Measurements from ENCODE around the gene CHRNB4. TPM values are rescaled to one million over a fixed set of nuclear protein-coding genes. Genes with fewer than 3 reads are reported as not detected.
"Not testable (repeated sequence)": the region's sequence is repeated elsewhere in the genome, so short reads cannot be mapped to it uniquely, and the experiment has no call there.

CHRNB4 gene
- total RNA-seq, 1 donor from 2014 or later = not detected

DNA sequence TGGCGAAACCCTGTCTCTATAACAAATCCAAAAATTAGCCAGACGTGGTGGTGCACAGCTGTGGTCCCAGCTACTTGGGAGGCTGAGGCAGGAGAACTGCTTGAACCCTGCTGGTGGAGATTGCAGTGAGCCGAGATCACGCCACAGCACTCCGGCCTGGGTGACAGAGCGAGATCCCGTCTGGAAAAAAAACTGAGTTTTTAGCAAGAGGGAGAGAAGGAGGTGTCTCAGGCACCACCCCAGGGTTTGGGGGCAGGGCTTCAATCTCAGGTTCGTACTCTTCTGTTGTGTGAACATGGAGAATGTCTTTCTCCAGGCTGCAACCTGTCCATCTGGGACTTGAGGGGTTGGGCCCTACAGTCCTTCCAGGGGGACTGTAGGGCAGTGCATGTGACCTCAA, 22.9 kb downstream of the CHRNB4 start:
- intact Hi-C loops (cut with micrococcal nuclease) = loop anchor here (1.0 kb wide), 2 partner anchors 91 to 133 kb away; no protein-coding TSS in a partner anchor

DNA sequence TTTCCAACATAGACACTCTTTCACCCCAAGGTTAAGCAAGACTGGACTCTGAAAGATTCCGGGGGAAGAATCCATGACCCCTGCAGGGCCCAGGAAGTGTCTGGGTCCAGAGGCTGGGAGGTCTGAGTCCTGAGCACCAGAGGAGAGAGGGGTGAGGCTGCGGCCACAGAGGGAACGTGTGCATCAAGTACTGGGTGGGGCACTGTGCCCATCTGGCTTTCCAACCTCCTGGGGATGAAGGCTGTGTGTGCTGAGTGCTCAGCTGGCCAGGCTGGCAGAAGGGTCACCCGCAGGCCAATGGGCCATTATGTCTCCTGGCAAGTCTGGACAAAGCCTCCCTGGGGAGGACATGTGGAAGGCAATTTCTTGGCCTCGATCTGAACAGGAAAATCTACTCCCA, 23.5 kb downstream of the CHRNB4 start:
- intact Hi-C loops (cut with micrococcal nuclease) = no loop called here

DNA sequence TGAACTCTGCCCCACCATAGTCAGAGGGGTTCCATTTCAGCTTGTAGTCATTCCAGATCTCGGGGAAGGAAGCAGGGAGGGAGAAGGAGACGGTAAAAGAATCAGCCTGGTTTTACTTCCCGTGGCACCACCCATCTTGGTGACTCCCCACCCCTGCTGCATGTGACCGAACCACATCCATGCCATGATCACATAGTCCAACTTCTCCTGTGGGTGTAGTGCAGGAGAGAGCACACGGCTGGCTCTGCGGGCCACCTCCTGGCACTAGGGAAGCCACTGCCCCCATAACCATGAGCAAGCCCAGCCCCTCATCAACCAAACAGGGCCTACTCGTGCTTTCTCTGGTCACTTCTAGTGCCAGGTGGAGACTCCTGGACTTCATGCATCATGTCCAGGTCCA, 23.9 kb downstream of the CHRNB4 start:
- intact Hi-C loops (cut with micrococcal nuclease) = no loop called here

DNA sequence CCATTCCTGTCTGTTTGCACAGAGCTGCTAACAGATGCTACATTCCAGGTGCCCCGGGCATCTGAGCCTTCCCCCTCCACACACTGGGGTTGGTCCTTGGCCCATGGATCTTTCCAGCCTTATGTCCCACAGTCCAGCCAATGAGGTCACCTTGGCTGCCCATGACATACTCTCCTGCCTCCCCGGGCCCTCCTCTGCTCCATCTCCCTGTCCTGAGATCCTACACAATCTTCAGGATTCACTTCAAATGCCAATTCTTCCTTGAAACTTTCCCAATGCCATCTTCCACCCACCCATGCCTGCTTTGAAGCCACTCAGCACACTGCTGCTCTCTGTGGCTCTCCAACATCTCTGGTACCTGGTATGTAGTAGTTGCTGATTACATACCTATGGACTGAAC, 24.5 kb downstream of the CHRNB4 start:
- intact Hi-C loops (cut with micrococcal nuclease) = no loop called here

DNA sequence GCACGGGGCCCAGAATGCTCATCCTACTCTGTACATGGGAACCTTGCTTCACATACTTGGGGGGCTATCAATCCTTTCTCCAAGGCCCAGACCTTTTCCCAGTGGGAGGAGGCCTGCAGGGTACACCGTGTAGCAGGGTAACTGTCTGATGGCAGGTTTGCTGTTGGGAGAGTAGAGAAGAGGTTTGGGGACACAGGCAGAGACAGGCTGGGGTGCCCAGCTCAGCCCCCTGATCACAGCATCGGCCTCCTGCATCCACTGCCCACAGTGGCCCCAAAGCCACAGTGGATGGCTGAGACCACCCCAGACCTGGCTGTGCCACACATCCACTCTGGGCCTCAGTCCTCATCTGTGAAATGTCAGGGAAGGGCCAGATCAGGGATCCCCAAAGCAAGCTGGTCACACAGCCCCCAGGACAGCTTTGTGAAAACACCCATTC, 25.8 kb downstream of the CHRNB4 start:
- intact Hi-C loops (cut with micrococcal nuclease) = no loop called here

DNA sequence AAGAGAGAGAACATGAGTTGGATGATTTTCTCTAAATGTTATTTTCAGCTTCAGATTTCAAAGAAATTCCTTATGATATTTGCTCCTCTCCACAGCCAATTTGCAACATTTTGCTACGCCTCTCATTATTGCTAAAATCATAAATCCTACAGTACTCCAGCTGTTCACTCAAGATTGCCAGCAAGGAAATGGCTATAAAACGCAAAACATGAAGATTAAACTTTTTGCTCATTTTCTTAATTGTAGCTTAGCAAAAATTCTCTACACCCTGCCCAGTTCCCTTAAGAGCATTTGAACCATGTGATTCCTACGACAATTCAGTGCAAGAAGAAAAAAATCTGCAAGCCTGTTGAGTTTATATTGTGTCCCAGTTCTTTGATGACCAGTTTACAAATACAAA, 27.0 kb downstream of the CHRNB4 start:
- intact Hi-C loops (cut with micrococcal nuclease) = no loop called here

DNA sequence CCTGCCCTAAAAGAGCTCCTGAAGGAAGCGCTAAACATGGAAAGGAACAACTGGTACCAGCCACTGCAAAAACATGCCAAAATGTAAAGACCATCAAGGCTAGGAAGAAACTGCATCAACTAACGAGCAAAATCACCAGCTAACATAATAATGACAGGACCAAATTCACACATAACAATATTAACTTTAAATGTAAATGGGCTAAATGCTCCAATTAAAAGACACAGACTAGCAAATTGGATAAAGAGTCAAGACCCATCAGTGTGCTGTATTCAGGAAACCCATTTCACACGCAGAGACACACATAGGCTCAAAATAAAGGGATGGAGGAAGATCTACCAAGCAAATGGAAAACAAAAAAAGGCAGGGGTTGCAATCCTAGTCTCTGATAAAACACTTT, 31.5 kb downstream of the CHRNB4 start:
- intact Hi-C loops (cut with micrococcal nuclease) = not testable (repeated sequence)

DNA sequence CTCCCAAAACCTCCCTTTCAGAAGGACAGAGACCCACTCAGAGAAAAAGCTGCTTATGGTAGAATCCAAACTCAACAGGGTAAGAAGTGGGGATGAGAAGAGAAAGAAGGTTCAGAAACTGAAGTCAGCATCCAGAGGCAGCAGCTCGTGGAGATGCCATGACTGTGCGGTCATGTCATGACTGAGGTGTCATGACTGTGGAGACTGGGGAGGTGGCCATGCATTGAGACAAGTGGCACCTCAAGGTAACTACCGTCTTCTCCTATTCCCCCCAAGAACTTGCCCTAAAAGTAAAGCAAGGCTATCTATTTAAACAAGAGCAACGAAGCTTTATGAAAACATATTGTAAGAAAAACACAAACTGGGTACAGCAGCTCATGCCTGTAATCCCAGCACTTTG, 35.3 kb downstream of the CHRNB4 start:
- intact Hi-C loops (cut with micrococcal nuclease) = no loop called here

DNA sequence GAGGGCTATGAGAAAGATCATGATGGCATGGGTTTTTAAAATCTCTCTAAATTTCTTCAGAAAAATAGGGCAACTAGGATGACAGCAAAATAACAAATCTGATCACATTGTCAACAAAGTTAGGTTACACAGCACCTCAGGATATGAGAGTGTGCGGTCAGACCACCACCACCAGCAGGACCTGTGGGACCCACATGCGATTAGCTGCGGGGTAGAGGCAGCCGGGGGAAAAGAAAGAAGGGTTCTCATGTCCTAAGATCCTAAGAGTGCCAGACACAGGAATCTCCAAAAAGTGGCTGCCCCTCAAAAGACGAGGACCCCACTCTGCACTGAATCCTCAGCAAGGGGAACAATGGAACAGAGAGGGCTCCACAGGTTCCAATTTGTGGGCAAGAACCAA, 35.8 kb downstream of the CHRNB4 start:
- intact Hi-C loops (cut with micrococcal nuclease) = no loop called here

DNA sequence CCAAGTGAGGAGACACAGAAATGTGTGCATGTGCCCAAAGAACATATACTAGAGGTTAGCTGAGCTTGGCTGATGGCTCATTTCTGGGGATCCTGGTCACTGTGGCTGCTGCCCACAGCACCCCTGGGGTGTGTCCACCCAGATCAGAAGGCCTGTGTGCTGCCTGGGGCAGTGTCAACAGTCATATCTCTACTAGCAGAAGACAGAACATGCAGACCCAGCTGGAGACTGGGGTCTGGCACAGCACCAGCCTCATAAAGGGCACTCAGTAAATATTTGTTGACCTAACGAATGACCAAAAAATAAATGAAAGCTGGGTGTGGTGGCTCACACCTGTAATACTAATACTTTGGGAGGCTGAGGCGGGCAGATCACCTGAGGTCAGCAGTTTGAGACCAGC, 36.6 kb downstream of the CHRNB4 start:
- intact Hi-C loops (cut with micrococcal nuclease) = no loop called here

DNA sequence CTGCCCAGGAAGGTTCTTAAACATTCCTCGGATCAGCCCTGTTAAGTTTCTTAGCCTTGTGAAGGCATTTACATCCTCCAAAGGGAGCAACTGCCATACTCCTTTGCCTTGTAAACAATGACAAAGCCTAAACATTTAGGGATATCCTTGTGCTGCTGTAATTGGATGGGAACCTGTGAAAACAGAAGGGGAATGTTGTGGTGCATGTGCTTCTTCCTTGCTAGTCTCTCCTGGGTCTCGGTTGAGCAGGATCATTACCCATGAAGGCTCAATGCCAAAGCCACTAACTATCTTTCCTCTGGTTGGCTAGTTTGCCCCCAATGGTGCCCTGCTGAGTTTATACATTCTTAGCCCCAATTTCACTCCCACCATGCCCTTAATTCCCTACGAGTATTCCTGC, 37.5 kb downstream of the CHRNB4 start:
- intact Hi-C loops (cut with micrococcal nuclease) = no loop called here

DNA sequence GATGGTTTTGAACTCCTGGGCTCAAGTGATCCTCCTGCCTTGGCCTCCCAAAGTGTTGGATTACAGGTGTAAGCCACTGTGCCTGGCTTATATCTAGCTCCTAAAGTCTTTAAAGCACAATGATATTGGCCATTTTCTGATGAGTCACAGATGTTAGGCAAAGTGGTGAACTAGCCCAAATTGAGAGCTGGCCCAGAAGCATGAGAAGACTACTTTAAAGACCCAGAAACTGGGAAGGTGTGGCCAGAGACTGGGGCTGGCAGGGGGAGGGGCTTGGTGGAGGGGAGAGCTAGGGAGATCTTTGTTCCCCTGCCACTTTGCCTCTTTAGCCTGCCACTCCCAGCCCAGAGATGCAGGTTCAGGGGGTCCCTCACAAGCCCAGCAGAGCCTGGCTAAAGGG, 41.8 kb downstream of the CHRNB4 start:
- intact Hi-C loops (cut with micrococcal nuclease) = no loop called here

DNA sequence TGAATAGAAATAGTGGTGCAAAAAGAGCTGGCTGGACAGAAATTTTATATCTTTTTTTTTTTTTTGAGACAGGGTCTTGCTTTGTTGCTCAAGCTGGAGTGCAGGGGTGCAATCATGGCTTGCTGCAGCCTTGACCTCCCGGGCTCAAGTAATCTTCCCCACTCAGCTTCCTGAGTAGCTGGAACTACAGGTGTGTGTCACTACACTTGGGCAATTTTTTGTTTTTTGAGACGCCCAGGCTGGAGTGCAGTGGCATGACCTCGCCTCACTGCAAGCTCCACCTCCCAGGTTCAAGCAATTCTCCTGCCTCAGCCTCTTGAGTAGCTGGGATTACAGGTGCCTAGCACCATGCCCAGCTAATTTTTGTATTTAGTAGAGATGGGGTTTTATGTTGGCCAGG, 42.7 kb downstream of the CHRNB4 start:
- intact Hi-C loops (cut with micrococcal nuclease) = no loop called here

DNA sequence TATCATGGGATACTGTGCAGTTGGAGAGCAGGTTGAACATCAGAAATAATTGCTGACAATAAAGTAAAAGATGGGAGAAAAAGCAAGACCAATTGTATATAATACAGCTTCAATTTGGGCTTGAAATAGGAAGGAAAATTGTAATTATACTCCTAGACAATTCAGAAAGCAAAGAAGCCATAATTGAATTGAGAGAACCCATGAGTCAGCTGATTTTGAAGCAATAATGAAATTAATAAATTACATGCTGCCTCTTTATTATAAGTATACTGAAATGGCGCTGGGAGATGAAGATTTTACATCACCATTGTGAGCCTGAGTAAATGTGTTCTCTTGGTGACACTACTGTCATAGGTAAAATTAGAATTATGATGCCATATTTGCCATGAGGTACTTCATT, 43.4 kb downstream of the CHRNB4 start:
- intact Hi-C loops (cut with micrococcal nuclease) = no loop called here

DNA sequence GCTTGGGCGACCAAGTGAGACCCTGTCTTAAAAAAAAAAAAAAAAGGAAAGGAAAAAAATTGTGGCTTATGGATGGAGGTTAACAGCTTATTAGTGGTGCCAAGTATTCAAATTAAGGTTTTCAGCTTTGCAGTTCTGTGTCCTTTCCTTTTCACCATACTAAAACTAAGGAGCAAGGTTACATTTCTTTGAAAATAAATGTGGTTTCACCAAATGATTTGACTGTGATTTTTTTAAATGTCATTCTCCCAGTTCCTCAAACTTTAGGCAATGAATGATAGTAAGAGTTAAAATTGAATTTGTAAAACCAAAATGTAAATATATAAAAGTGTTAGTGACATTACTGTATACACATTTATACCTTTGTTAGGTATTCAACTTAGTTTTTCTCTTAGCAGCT, 66.1 kb downstream of the CHRNB4 start:
- intact Hi-C loops (cut with micrococcal nuclease) = no loop called here

Other genes with a start within 250 kb of the CHRNB4 start
- 72.8 and 78.6 TPM in 2 replicates for gene IREB2, start 203.0 kb downstream of the CHRNB4 start, total RNA-seq
- gene HYKK, start 133.6 kb downstream of the CHRNB4 start, total RNA-seq = 0.77 and 1.2 TPM in 2 replicates
- 292 TPM in 2 replicates for gene PSMA4, start 100.8 kb downstream of the CHRNB4 start, total RNA-seq
- gene CHRNA5, start 75.7 kb downstream of the CHRNB4 start, total RNA-seq = 3.8 and 5.0 TPM in 2 replicates
- not detected in 2 replicates for gene CHRNA3, start 20.2 kb downstream of the CHRNB4 start, total RNA-seq
- gene ADAMTS7, start 170.3 kb upstream of the CHRNB4 start, total RNA-seq = 2.3 and 2.5 TPM in 2 replicates
- 265 and 269 TPM in 2 replicates for gene MORF4L1, start 231.7 kb upstream of the CHRNB4 start, total RNA-seq